Activated CD4-positive, alpha-beta T cell treated with anti-CD3 and anti-CD28 coated beads, Interleukin-2, amount 50 U/mL, for 24 hours (primary cell): ENCODE results near the gene KIF13A.
"Not testable (repeated sequence)": the region's sequence is repeated elsewhere in the genome, so short reads cannot be mapped to it uniquely, and the experiment has no call there.

Experiments used
- DNase-seq, 2 donors: peaks; one replicate each; pipeline ENCODE4 v3.0.0-alpha.2; 2020; ENCODE audit warnings: low read depth in 1 of 2, low spot score in 1 of 2

The KIF13A gene

DNA sequence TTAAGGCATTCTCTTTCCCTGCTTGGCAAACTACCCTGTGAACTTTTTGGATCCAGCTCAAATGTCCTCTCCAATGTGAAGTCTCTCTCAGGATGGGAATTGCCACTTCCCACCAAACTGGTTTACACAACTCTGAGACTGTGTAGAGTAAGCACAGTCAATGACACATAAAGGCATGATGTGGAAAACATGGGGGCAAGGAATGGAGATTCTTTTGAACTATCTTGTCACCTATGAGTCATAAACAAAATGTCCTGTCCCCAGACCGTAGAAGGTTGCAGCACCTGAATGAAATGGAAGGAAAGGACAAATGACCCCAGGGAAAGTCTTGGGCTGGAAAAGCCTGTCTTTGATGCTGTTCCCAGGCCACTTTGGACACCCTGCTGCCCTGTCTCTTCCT is 11.0 kb upstream of the KIF13A start:
- no peak for DNase-seq

DNA sequence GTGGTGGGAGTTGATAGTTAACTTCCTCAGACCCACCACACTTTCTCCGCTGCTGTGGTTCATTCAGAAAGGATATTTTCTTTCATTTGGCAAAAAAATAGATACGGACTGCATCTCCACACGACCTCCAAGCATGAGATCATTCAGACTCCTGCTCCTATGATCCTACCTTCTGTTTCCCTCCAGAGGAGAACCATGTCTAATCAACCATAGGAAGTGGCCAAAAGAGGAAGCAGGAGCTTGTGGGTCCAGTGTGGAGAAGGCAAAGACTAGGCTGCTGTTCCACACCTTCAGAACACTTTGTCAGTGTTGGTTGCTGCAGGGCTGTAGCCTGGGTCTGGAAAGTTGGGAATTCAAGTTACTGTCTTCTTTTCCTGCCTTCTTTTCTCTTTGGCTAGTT is 10.6 kb upstream of the KIF13A start:
- no peak for DNase-seq

DNA sequence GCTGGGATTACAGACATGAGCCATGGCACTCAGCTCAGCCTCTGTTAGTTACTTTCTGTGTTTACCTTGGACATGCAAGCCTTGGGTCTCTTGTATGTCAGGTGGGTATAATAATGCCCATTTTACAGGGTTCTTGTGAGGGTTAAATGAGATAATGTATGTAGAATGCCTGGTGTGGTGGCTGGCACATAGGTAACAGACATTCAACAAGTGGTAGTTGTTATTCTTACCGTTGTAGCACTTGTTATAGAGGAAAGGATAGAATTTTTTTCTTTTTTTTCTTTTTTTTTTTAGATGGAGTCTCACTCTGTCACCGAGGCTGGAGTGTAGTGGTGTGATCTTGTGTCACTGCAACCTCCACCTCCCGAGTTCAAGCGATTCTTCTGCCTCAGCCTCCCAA is 8.0 kb upstream of the KIF13A start:
- no peak for DNase-seq

DNA sequence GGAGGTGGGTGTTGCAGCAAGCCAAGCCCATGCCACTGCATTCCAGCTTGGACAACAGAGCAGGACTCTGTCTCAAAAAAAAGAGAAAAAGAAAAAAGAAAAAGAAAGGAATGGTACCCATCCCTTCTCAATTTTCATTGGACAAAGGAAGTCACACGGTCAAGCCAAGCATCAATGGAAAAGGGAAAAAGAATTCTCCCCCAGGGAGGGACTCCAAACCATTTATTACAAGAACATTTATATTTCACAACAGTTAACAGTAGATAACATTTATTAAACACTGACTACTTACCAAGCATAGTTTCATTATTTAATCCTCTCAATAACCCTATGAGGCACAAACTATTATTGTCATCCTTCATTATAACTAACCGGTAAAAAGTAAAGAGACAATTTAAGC is 6.6 kb upstream of the KIF13A start:
- no peak for DNase-seq

DNA sequence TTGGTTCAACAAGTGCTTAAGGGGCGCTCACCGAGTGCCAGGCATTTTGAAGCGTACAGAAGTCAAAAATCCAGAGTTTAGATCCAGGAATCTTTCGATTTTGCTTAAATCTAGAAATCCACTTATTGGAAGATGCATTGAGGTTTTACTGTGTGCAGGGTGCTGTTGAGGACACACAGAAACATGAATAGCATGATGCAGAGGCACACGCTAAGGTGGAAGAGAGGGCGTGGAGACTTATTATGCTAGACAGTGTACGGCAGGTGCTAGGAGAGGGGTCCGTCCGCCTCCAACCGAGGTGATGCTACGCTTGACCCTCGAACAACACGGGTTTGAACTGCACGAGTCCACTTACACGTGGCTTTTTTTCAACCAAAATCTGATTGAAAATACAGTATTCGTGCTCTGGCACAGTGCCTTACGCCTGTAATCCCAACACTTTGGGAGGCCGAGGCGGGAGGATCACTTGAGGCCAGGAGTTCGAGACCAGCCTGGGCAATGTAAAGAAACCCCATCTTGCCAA is 1.0 kb upstream of the KIF13A start:
- no peak for DNase-seq

DNA sequence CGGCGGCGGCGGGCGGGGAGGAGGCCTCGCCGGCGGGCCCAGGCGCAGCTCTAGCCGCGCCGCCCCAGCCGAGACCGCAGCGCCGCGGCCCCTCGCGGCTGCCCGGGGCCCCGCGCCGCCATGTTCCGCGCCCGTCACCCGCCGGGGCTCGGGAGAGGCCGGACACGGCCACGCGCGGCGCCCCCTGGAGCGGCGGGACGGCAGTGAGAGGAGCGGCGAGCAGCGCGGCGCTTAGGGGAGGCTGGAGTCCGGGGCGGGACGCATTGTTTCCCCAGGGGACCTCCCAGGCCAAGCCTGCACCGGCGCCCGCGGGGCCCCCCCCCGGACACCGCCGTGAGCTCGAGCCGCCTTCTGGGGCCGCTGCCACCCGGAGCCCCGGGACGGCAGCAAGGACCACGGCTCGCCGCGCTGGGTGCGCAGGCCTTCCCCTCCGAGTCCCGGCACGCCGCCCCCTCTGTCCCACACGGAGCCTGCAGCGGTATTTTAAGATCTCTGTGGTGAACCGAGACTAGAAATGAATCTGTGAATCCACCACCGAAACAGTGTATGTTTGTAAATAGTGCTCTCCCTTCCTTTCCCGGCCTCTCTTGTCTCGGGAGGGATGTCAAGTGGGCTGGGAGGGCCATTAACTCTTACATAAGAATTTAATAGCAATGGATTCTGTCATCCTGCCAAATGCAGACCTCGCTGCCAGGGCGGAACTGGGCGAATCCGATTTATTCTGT is 424 bp upstream of the KIF13A start:
- DNase-seq = peak in 1 of 2 donors; percentile 4

DNA sequence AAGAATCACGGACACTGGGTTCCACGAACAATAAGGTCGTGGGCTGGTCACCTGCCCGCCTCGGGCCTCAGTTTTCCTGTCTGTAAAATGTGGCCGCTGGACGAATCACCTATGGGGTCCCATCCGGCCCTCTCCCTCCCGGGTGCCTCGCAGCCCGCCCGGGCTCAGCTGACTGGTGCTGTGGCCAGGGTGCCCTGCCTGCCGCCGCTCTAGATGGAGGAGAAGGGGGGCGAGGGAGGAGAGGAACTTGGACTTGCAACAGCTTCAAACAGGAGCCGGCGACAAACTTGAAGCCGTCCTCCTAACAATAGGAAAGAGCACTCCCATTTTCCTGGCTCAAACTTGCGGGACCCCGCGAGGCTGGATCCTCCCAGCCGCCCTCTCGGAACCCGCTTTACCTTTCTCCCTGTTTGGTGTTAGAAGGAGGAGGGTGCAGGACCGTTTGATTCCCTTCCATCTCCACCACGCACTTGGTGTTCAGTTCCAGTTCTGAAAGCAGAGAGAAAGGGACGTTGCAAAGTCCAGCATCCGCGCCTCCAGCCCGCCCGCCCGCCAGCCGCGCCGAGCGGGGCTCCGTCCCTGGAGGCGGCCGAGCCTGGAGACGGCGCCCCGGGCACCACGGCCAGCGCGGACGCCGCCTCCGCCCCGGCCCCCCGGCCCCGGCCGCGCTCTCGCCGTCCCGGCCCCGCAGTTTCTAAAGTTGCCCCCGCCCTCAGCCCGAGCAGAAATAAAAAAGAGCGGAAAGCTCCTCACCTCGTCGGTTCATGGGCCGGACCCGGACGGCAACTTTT is 584 bp downstream of the KIF13A start:
- no peak for DNase-seq

DNA sequence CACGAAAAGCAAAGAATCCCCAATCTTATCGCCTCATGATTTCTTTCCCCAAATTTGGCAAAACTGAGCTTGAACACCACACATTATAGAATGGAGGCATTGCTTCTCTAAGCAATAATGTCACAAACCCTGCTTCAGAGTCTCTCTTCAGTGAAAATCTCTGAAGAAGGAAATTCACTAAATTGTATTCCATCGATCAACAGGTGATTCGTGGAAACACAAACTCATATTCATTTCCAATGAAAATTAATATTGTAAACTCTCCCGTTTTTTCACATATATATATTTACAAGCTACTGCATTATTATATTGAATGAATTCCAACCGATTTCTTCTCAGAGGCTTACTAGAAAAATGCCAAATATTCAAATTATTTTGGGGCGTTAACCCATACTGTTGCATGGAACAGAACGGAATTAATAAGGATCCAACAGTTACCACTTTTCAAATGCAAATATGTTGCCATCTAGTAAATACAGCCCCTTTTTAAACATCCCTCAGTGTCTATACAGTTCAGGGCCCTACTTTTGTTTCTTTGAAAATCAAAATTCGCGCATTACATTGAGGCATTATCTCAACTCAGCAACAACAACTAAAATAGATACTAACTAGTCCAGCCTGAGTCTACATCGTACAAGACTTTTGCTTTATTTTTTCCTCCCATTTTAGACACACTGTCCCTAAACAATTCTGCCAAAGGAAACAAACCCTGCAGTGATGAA is 1.3 kb downstream of the KIF13A start:
- no peak for DNase-seq

DNA sequence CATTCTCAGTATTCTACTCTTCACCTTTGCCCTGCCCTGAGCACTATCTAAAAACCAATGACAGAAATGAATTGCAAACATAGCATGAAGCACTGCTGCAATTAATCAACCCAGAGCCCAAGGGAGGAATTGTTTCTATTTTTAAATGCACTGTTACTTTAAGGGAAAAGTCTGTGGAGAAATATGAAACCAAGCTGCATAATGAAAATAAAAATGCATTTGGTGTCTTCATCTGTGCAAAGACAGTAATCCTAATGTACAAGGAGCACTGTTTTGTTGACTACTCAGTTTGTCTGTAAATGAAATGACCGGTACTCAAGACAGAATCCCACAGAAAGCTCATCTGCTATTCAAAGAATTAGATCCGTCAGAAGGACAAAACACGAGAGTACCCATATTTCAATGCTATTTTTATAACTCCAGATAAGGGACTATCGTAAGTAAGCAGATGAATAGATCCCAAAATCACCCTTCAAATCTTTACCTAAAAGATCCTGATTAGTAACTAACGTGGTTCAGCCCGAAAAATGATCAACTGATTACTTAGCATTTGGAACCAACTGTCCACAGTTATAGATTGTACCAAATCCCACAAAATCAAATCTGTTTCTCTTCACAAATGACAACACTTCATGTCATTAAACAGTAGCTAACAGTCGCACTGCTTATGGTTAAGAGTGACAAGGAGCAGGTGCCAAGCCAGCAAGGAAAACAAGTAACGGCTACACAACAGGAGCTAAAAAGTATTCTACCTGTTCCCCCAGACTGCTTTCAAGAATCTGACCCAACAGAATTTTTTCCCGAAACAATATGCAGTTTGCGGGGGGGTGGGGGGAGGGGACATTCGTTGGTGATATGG is 2.4 kb downstream of the KIF13A start:
- no peak for DNase-seq

DNA sequence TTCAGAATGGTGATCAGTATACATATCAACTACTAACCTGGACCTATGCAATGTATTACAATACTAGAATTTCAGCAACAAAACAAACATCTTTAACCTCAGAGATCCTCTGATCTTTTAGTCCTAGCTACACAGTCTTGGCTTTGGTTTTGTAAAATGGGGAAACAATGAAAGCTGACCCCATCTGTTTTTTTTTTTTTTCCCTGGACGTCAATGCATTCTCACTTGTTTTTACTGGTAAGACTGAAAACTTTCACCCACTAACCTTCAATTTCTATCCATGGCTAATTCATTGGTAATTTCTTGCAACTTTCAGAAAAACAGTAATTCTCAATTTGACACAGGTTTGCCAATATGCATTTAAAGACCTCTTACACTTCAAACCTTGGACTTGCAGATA is 3.0 kb downstream of the KIF13A start:
- DNase-seq = no peak

DNA sequence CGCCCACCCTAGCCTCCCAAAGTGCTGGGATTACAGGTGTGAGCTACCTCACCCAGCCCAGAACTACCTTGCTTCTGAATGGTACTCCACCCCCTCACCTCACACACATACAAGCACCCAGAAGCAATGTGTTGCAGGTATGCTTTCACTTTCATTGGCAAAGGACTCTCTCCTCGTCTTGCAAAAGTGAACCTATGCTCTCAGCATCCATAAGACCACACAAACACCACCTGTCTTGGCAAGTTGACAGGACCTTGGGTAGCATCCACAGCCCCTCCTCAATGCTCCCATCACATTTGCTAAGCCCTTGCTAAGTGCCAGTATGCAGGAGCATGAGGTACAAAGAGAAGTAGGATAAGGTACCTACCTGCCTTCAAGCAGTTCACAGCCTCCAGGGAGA is 3.7 kb downstream of the KIF13A start:
- DNase-seq = no peak

DNA sequence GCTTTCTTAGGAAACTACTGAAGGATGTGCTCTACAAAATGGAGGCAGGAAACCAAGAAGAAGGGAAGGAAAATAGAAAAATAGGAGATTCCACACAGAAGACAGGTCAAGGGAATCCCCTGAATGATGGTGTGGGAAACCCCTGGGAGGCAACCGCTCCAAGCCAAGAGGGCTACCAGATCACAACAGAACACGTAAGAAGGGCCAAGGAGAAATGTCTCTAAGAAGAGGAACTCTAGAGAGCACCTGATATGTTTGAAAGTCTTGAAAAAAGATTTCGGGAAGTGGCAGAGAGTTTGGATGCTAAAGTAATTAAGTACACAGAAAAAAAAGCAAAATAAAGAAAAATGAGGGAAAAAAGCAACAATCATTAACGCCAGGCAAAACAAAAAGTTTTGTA is 7.1 kb downstream of the KIF13A start:
- no peak for DNase-seq

DNA sequence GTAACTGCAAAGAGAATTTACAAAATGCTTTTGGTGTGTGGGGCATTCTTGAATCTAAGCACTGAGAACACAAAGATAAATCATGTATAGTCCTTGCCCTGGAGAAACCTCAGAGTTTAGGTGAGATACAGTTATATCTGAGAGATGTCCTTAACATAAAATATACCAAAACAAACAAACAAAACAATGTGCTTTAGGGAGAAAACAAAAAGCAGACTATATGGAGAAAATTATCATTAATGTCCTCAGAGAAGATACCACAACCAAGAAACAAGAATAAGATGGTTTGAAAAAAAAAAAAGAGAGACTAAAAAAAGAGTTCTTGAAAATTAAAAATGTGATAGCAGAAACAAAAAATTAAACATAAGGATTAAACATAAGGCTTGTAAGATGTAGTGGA is 8.0 kb downstream of the KIF13A start:
- DNase-seq = no peak

DNA sequence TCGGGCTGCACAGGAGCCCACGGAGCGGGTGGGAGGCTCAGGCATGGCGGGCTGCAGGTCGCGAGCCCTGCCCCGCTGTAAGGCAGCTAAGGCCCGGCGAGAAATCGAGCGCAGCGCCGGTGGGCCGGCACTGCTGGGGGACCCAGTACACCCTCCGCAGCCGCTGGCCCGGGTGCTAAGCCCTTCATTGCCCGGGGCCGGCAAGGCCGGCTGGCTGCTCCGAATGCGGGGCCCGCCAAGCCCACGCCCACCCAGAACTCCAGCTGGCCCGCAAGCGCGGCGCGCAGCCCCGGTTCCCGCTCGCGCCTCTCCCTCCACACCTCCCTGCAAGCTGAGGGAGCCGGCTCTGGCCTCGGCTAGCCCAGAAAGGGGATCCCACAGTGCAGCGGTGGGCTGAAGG is 11.2 kb downstream of the KIF13A start:
- DNase-seq = not testable (repeated sequence)

DNA sequence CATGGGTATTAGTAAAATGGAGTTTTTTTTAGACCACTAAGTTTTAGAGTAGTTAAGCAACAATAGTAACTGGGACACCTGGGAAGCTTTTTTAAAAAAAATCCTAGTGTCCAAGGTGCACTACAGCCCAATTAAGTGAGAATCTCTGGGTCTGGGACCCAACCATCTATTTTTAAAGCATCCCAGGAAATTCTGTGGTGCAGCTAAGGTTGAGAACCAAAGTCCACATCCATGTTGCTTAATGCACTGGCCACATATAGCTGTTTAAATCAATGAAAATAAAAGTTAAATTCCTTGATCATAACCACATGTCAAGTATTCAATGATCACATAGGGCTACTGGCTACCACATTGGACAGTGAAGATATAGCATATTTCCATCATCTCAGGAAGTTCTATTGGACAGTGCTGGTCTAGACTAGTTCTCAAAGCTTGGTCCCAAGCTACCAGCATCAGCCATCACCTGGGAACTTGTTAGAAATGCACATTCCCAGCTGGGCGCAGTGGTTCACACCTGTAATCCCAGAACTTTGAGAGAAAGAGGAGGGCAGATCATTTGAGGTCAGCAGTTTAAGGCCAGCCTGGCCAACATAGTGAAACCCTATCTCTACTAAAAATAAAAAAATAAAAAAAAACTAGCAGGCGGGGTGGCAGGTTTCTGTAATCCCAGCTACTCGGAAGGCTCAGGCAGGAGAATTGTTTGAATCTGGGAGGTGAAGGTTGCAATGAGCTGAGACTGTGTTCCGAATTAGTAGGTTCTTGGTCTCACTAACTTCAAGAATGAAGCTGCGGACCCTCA is 12.7 kb downstream of the KIF13A start:
- DNase-seq = no peak

DNA sequence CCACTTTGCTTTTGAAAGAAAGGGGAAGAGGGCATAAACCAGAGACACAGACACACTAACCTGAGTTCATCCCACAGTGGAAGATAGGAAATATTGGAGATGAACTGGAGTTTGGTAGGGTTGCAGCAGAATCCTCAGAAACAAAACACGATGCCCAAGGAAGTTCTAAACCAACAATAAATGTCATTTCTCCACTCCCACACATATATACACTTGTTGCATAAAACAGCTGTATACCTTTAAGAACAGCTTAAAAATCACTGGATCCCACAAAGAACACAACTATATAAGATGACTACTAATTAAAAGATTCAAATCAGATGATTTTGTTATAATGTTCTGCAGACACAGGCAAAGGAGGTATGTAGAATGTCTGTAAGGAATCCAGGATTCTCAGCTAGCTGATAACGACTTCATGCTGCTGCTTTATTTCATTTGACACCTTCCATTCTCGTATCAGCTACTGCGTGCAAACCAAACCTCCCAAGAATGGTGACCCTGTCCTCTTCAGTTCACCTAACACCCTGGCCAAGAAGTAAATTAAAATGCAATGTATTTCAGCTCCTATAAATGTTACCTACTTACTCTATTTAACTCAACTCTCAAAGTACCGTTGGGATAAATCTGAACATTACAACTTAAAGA is 14.3 kb downstream of the KIF13A start:
- DNase-seq = no peak

DNA sequence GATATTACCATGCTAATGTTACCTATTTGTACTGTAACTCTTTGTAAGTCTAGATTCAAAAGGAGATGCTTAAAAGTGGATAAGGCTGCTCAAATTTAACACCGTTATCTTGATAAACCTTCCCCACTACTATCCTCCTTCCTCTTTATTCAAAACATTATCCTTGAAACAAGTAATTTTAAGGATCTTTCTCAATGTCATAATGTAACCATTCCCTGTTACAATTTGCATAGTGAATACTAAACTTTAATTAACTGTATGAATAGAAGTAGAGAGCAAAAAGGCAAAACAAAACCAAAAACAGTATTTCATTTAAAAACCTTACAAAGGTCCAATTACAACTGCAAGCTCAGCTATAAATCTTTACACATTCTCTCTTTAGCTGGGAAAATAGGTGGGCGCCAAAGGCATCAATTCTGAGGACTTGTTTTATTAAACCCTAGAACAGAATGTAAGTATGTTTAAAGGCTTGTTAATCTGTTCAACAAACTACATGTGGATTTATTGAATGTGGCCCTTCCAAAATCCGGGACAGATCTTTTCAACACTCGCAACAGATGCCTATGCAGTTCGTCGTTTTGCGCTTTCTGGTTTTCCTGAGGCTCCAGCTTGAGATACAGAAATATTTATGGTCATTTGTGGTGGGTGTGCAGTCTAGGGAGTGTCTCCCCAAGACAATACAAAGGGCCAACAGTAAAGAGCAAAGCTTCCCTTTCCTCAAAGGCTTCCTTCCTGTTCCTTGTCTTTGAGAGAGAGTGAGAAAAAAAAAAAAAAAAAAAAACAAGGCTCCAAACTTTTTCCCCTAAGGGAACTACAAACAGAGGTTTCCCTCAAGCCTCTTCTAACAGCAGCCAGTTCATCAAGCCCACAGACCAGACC is 15.1 kb downstream of the KIF13A start:
- no peak for DNase-seq
